Stimulated activated CD4-positive, alpha-beta T cell treated with anti-CD3 and anti-CD28 coated beads, Interleukin-1b, Interleukin-23, amount 100 ng/mL, for 1 hour (primary cell): Measurements from ENCODE around the gene GDPGP1.
"Not testable (repeated sequence)": the region's sequence is repeated elsewhere in the genome, so short reads cannot be mapped to it uniquely, and the experiment has no call there.

Experiments used
- DNase-seq, 2 donors: peaks; one replicate each; pipeline ENCODE4 v3.0.0-alpha.2; 2020; ENCODE audit warnings: low read depth in 2 of 2

GDPGP1 gene

GRCh38 chr15:90234096-90234988 lies at the start of gene GDPGP1:
Gene GDPGP1, plus strand, starts transcription at chr15:90234209. Its CDS starts 6,700 bp downstream, at chr15:90240909.
- no peak for DNase-seq

GRCh38 chr15:90184786-90185704 lies 49.0 kb upstream of the GDPGP1 start:
- DNase-seq: no peak

GRCh38 chr15:90187257-90187868 lies 46.6 kb upstream of the GDPGP1 start:
- DNase-seq: no peak

GRCh38 chr15:90188065-90188464 lies 45.9 kb upstream of the GDPGP1 start:
- not testable (repeated sequence) for DNase-seq

GRCh38 chr15:90188914-90189748 lies 44.9 kb upstream of the GDPGP1 start:
- DNase-seq: no peak

GRCh38 chr15:90189781-90190467 lies 44.1 kb upstream of the GDPGP1 start:
- no peak for DNase-seq

- no peak for DNase-seq
These were observed 43.2 kb upstream of the GDPGP1 start for GRCh38 chr15:90190606-90191343.

GRCh38 chr15:90191344-90191687 lies 42.7 kb upstream of the GDPGP1 start:
- no peak for DNase-seq

- DNase-seq: no peak
These were observed 42.1 kb upstream of the GDPGP1 start for GRCh38 chr15:90191794-90192509.

- no peak for DNase-seq
These were observed 40.8 kb upstream of the GDPGP1 start for GRCh38 chr15:90192961-90193786.

GRCh38 chr15:90194655-90195054 lies 39.4 kb upstream of the GDPGP1 start:
- no peak for DNase-seq

GRCh38 chr15:90200534-90201129 lies 33.4 kb upstream of the GDPGP1 start:
- DNase-seq: no peak

GRCh38 chr15:90201130-90201943 lies 32.7 kb upstream of the GDPGP1 start, which contains the start of gene SEMA4B:
Gene SEMA4B, plus strand, starts transcription at chr15:90201330. Its CDS starts 249 bp downstream, at chr15:90201579.
- DNase-seq: peak; percentile 29 to 49

- no peak for DNase-seq
These were observed 32.0 kb upstream of the GDPGP1 start for GRCh38 chr15:90201944-90202375.

GRCh38 chr15:90202929-90203328 lies 31.1 kb upstream of the GDPGP1 start:
- DNase-seq: no peak

- DNase-seq: no peak
These were observed 30.5 kb upstream of the GDPGP1 start for GRCh38 chr15:90203473-90203872.

GRCh38 chr15:90203922-90204321 lies 30.1 kb upstream of the GDPGP1 start:
- no peak for DNase-seq
